HFFc6 (cell line): ENCODE results near the gene PHF21A. TPM values are rescaled to one million over a fixed set of nuclear protein-coding genes. Genes with fewer than 3 reads are reported as not detected.
A peak's percentile ranks its signal among the peaks of the same experiment; 100 is the strongest.
"Not testable (repeated sequence)": the region's sequence is repeated elsewhere in the genome, so short reads cannot be mapped to it uniquely, and the experiment has no call there.

Experiments used
- DNase-seq: peaks from one replicate; pipeline ENCODE4 v3.0.0-alpha.2; 2018
- H3K27ac Mint-ChIP-seq: 2 replicates; pipeline ENCODE4 v1.8.0; 2020; ENCODE audit warnings: mild to moderate bottlenecking, mixed read lengths
- H3K27me3 Mint-ChIP-seq: 2 replicates; pipeline ENCODE4 v1.8.0; 2021; ENCODE audit warnings: mild to moderate bottlenecking, moderate library complexity, mixed read lengths; ENCODE audit not compliant: insufficient read depth
- H3K36me3 Mint-ChIP-seq: 2 replicates; pipeline ENCODE4 v1.8.0; 2021; ENCODE audit warnings: low read depth, mixed read lengths
- H3K4me1 Mint-ChIP-seq: 2 replicates; pipeline ENCODE4 v1.8.0; 2020; ENCODE audit warnings: low read depth, mixed read lengths
- H3K4me3 Mint-ChIP-seq: 2 replicates; pipeline ENCODE4 v1.8.0; 2020; ENCODE audit warnings: mild to moderate bottlenecking, moderate library complexity, mixed read lengths
- H3K9me3 Mint-ChIP-seq: 2 replicates; pipeline ENCODE4 v1.8.0; 2020; ENCODE audit warnings: mild to moderate bottlenecking, mixed read lengths
- total RNA-seq, 6 experiments: library from RNA; stranded (reverse); fragmentation: NEBNext Ultra II Directional; extraction: Animal tissue kit (Norgen Biotek cat#: 25700); gene quantifications; 2 replicates in 1 of 6; 3 replicates in 5 of 6; pipeline ENCODE4 v1.2.3, GENCODE V29; 2021
- TF ChIP-seq, protein P1 (sequence below): fragments of 200-600 bp; sonication (generic); IDR thresholded peaks from 2 replicates; pipeline ENCODE4 v1.5.0; 2021; ENCODE audit warnings: antibody characterized with exemption, mild to moderate bottlenecking

The PHF21A gene
- total RNA-seq, 6 experiments from 2014 or later, result 25.5 to 32.4 (median 26.2) TPM

DNA sequence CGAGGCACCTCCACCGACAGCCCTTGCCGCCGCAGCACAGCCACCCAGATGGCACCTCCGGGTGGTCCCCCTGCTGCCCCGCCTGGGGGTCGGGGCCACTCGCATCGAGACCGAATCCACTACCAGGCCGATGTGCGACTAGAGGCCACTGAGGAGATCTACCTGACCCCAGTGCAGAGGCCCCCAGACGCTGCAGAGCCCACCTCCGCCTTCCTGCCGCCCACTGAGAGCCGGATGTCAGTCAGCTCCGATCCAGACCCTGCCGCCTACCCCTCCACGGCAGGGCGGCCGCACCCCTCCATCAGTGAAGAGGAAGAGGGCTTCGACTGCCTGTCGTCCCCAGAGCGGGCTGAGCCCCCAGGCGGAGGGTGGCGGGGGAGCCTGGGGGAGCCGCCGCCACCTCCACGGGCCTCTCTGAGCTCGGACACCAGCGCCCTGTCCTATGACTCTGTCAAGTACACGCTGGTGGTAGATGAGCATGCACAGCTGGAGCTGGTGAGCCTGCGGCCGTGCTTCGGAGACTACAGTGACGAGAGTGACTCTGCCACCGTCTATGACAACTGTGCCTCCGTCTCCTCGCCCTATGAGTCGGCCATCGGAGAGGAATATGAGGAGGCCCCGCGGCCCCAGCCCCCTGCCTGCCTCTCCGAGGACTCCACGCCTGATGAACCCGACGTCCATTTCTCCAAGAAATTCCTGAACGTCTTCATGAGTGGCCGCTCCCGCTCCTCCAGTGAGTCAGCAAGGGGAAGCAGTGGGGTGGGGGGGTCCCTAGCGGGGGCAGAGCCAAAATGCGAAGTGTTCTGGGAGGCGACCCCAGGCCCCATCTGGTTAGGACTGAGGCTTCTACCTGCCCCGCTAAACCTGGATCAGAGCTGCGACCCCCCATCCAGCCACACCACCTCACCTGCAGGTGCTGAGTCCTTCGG, 218.5 kb downstream of the PHF21A start:
- Mint-ChIP-seq H3K27ac (no peak overlapping the region), H3K4me3 (no peak overlapping the region), H3K27me3 (peaks cover 2% of the 10 kb centered on the region), H3K36me3 (no peaks in the 10 kb centered on the region), H3K9me3 (no peaks in the 10 kb centered on the region), H3K4me1 (peaks cover 12% of the 10 kb centered on the region)
- TF ChIP-seq, protein P1, sequence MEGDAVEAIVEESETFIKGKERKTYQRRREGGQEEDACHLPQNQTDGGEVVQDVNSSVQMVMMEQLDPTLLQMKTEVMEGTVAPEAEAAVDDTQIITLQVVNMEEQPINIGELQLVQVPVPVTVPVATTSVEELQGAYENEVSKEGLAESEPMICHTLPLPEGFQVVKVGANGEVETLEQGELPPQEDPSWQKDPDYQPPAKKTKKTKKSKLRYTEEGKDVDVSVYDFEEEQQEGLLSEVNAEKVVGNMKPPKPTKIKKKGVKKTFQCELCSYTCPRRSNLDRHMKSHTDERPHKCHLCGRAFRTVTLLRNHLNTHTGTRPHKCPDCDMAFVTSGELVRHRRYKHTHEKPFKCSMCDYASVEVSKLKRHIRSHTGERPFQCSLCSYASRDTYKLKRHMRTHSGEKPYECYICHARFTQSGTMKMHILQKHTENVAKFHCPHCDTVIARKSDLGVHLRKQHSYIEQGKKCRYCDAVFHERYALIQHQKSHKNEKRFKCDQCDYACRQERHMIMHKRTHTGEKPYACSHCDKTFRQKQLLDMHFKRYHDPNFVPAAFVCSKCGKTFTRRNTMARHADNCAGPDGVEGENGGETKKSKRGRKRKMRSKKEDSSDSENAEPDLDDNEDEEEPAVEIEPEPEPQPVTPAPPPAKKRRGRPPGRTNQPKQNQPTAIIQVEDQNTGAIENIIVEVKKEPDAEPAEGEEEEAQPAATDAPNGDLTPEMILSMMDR, result no peak
- DNase-seq, result no peak

DNA sequence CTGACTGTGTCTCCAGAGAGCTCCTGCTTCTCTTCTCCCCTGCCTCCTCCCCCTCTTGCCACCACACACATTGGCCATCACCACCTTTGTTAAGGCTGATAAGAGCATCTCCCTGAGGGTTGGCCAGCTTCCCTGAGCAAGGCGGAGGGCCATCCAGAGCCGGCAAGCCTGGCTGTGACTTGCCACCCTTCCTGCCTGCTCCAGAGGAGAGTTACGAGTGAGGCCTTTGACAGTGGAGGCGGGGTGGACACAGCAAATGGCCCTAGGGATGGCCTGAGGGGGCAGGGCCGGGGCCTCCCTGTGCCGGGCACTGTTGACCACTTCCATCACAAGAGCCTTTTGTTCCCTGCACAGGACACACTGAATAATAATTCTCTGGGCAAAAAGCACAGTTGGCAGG, 219.6 kb downstream of the PHF21A start:
- no peak overlapping the region for H3K4me3 Mint-ChIP-seq
- TF ChIP-seq, protein P1, result no peak
- H3K27ac Mint-ChIP-seq, result no peak overlapping the region
- no peaks in the 10 kb centered on the region for H3K36me3 Mint-ChIP-seq
- no peaks in the 10 kb centered on the region for H3K9me3 Mint-ChIP-seq
- H3K4me1 Mint-ChIP-seq, result peaks cover 6% of the 10 kb centered on the region
- peaks cover 2% of the 10 kb centered on the region for H3K27me3 Mint-ChIP-seq
- DNase-seq, result no peak

DNA sequence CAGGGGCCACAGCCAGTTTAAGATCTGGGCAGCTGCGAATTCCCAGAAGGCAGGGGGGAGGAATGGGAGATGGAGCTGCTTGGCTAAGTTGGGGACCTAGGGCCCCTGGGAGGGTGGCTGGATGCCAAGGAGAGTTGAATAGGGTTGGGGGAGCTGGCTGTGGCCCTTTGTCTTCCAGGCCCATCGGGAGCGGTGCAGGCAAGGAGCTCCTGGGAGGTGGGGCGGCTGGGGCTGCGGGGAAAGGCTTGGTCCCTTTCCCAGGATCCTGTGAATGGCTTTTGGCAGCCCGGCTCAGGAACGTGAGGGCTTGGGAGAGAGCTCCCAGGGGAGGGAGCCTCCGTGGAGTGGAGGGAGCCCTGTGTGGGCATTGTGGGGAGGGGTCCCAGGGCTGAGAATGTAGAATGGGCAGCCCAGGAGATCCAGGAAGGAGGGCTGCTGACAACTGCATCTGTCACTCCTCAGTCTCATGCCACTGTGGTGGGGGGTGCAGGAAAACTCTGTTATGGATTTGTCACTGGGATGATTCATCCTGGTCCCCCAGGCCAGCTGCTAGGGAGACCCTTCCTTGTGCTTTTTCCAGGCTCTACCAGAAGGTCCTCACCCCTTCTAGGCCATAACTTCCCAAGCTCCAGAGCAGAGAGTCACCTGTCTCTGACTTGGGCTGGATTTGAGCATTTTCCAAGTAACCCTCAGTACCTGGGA, 220.2 kb downstream of the PHF21A start:
- H3K4me1 Mint-ChIP-seq, result peaks cover 6% of the 10 kb centered on the region
- TF ChIP-seq, protein P1, result no peak
- no peak for DNase-seq
- H3K4me3 Mint-ChIP-seq, result peak overlapping the region; percentile 84
- peak overlapping the region; percentile 63 for H3K27ac Mint-ChIP-seq
- no peaks in the 10 kb centered on the region for H3K9me3 Mint-ChIP-seq
- H3K27me3 Mint-ChIP-seq, result peaks cover 4% of the 10 kb centered on the region
- no peaks in the 10 kb centered on the region for H3K36me3 Mint-ChIP-seq

DNA sequence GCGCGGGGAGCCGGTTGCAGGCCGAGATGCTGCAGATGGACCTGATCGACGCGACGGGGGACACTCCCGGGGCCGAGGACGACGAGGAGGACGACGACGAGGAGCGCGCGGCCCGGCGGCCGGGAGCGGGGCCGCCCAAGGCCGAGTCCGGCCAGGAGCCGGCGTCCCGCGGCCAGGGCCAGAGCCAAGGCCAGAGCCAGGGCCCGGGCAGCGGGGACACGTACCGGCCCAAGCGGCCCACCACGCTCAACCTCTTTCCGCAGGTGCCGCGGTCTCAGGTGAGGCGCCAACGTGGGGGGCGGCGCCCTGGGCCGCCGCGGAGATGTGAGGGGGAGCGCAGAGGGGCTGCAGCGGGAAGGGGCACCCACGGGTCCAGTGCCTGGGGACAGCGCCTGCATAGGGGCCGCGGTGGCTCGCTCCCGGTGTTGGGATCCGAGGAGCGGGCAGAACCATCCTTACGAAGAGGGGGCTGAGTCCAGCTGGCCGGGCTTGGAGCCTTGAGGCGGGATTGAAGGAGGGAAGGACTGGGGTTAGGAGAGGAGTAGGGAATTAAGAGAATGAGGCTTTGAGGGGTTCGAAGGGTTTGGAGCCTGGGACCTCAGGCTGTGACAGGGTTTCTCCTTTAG, 221.0 kb downstream of the PHF21A start:
- not testable (repeated sequence) for H3K4me1 Mint-ChIP-seq, H3K9me3 Mint-ChIP-seq

DNA sequence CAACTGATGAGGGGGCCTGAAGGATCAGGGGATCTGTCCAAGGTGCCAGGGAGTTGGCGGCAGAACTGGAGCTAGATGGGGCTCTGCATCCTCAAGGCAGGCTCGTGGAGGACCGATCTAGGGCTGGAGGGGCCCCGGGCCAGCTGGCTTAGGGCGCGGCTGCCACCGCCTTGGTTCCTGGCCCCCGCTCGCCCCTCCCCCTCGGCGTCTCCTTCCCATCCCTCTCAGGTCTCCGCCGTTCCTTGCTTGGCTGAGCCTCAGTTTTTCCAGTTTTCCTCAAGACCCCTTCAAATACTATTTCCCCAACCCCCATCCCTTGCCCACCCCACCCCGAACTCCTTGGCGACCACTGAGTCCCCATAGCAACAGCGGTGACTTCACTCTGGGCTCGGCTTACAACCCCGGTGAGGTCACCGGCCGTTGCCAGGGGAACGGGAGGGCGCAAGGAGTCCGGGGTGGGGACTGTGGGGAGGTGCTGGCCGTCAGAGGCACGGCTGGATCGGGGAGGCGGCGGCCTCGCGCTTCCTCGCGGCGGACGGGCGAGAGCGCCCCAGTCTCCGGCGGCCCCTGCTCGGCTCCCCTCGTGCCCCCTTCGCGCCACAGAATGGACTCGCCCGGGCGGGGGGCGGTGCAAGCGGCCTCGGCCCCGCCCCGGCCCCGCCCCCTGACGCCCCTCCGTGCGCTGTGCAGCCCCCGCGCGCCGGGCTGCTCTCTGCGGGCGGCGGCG, 221.6 kb downstream of the PHF21A start:
- H3K9me3 Mint-ChIP-seq, result no peaks in the 10 kb centered on the region
- TF ChIP-seq, protein P1, result no peak

More for the DNA sequence above, 221.0 kb downstream of the PHF21A start:
- H3K36me3 Mint-ChIP-seq, H3K27me3 Mint-ChIP-seq, DNase-seq: not testable (repeated sequence)
- Mint-ChIP-seq H3K27ac (peak overlapping the region; percentile 63), H3K4me3 (peak overlapping the region; percentile 84)

More for the DNA sequence above, 221.6 kb downstream of the PHF21A start:
- no peaks in the 10 kb centered on the region for H3K36me3 Mint-ChIP-seq
- peak overlapping the region; percentile 80 for H3K27ac Mint-ChIP-seq
- H3K4me3 Mint-ChIP-seq, result peak overlapping the region; percentile 76
- peaks cover 6% of the 10 kb centered on the region for H3K4me1 Mint-ChIP-seq
- DNase-seq, result peak; percentile 87
- peaks cover 8% of the 10 kb centered on the region for H3K27me3 Mint-ChIP-seq
